GM18909 (cell line): ENCODE measurements around the gene ANKRD13C.
A peak's percentile ranks its signal among the peaks of the same experiment; 100 is the strongest.
"Not testable (repeated sequence)": the region's sequence is repeated elsewhere in the genome, so short reads cannot be mapped to it uniquely, and the experiment has no call there.

Experiments used
- ATAC-seq: cut with Tn5 transposase; IDR thresholded peaks from one replicate; pipeline ENCODE4 v1.9.1; 2021; ENCODE audit warnings: mild to moderate bottlenecking; ENCODE audit not compliant: unreplicated experiment, poor library complexity

ANKRD13C gene

GRCh38 chr1:70354332-70355110 is at the start of gene ANKRD13C:
Gene ANKRD13C, minus strand, starts transcription at chr1:70354722. Its CDS starts 314 bp downstream, at chr1:70354408.
- ATAC-seq = peak; percentile 94

- no peak for ATAC-seq
Measured at GRCh38 chr1:70403759-70404158, 49.2 kb upstream of the ANKRD13C start.

- ATAC-seq = no peak
Measured at GRCh38 chr1:70401974-70402373, 47.5 kb upstream of the ANKRD13C start.

- ATAC-seq = no peak
Measured at GRCh38 chr1:70400335-70400734, 45.8 kb upstream of the ANKRD13C start.

- no peak for ATAC-seq
Measured at GRCh38 chr1:70397013-70397412, 42.5 kb upstream of the ANKRD13C start.

- ATAC-seq = no peak
Measured at GRCh38 chr1:70396607-70397006, 42.1 kb upstream of the ANKRD13C start.

- no peak for ATAC-seq
Measured at GRCh38 chr1:70392626-70393025, 38.1 kb upstream of the ANKRD13C start.

GRCh38 chr1:70387507-70387906 is 33.0 kb upstream of the ANKRD13C start:
- ATAC-seq = no peak

- ATAC-seq = no peak
Measured at GRCh38 chr1:70386121-70386520, 31.6 kb upstream of the ANKRD13C start.

GRCh38 chr1:70385477-70385876 is 31.0 kb upstream of the ANKRD13C start:
- no peak for ATAC-seq

GRCh38 chr1:70384542-70384941 is 30.0 kb upstream of the ANKRD13C start:
- no peak for ATAC-seq

- peak; percentile 9 for ATAC-seq
Measured at GRCh38 chr1:70383483-70383882, 29.0 kb upstream of the ANKRD13C start.

- ATAC-seq = peak; percentile 96
Measured at GRCh38 chr1:70382682-70383081, 28.2 kb upstream of the ANKRD13C start.

- no peak for ATAC-seq
Measured at GRCh38 chr1:70376196-70376595, 21.7 kb upstream of the ANKRD13C start.

- not testable (repeated sequence) for ATAC-seq
Measured at GRCh38 chr1:70373580-70373979, 19.1 kb upstream of the ANKRD13C start.

- ATAC-seq = no peak
Measured at GRCh38 chr1:70372426-70372825, 17.9 kb upstream of the ANKRD13C start.

GRCh38 chr1:70371586-70371985 is 17.1 kb upstream of the ANKRD13C start:
- not testable (repeated sequence) for ATAC-seq

- not testable (repeated sequence) for ATAC-seq
Measured at GRCh38 chr1:70367397-70367796, 12.9 kb upstream of the ANKRD13C start.

GRCh38 chr1:70366997-70367396 is 12.5 kb upstream of the ANKRD13C start:
- not testable (repeated sequence) for ATAC-seq

- ATAC-seq = not testable (repeated sequence)
Measured at GRCh38 chr1:70366425-70366952, 12.0 kb upstream of the ANKRD13C start.

- ATAC-seq = no peak
Measured at GRCh38 chr1:70364439-70364838, 9.9 kb upstream of the ANKRD13C start.
